KOPT-K1 (cell line): Measurements from ENCODE around the gene TLE5.
"Not testable (repeated sequence)": the region's sequence is repeated elsewhere in the genome, so short reads cannot be mapped to it uniquely, and the experiment has no call there.

Experiments
- H3K27ac ChIP-seq: fragments of 200-600 bp; sonication (generic); 2 replicates; pipeline ENCODE4 v1.5.1; 2016; ENCODE audit warnings: antibody characterized with exemption, mild to moderate bottlenecking, low read depth, low read length; ENCODE audit not compliant: poor library complexity, severe bottlenecking
- H3K36me3 ChIP-seq: fragments of 200-600 bp; sonication (generic); 2 replicates; pipeline ENCODE4 v1.5.1; 2017; ENCODE audit warnings: antibody characterized with exemption, mild to moderate bottlenecking, low read length, moderate library complexity; ENCODE audit not compliant: insufficient read depth
- H3K9me3 ChIP-seq: fragments of 200-600 bp; sonication (generic); 2 replicates; pipeline ENCODE4 v1.5.1; 2017; ENCODE audit warnings: antibody characterized with exemption, low read length, mild to moderate bottlenecking; ENCODE audit not compliant: insufficient read depth, poor library complexity, severe bottlenecking

The TLE5 gene

GRCh38 chr19:3099347-3100145 is 37.3 kb upstream of the TLE5 start:
- H3K27ac ChIP-seq, result no peak overlapping the region
- H3K9me3 ChIP-seq, result no peaks in the 10 kb centered on the region
- no peaks in the 10 kb centered on the region for H3K36me3 ChIP-seq

DNA sequence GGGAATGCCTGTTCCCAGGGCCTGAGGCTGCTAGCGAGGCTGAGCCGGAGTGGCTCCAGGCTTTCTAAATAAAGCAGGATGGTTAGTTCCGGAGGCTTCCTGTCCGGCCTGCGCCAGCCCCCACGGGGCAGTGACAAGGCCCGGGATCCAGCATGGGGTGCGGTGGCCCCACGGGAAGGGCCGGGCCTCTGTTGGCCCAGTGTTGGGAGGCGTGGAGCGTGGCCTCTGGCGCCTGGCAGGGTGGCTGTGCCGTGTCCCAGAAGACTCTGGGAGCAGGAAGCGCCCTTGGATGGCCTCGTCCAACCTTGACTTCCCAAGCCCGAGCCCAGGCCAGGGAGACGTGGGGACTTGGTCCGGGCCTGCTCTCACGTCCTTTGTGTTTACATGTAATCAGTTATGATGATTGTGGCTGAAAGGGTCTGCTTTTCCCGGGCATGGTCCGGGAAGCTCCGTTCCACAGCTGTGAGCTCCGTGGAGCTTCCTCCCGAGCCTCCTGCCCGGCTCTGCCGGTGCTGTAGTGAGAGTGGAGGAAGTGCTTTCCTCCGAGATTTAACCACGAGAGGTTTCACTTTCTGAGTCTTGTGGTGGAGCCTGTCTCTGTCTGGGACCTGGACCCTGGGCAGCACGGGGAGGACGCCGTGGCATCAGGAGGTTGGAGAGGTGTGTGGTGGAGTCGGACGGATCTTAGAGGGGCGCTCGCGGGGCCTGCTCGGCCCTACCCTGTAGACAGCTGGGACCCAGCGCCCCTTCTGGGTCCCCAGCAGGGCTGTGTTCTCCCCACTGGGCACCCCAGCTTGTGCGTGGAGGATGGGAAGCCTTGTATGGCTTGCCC is 36.4 kb upstream of the TLE5 start:
- Histone ChIP-seq H3K27ac (no peak overlapping the region), H3K36me3 (no peaks in the 10 kb centered on the region), H3K9me3 (no peaks in the 10 kb centered on the region)

DNA sequence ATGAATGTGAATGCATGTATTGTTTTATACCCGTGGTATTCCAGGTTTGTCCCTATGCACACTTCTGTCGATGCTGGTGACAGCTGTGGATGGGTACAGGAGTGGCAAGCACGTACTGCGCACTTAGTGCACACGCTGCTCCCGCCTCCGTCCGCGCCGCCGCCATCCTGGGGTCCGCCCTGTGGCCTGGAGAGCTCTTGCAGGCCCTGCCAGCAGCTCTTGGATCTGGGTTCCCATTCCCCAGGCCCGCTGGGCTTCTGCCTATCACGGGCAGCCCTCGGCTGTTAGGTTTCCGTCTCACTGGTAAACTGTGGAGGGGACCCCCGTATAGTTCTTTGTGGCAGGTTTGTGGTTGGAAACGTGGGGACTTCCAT is 35.8 kb upstream of the TLE5 start:
- Histone ChIP-seq H3K36me3 (no peaks in the 10 kb centered on the region), H3K9me3 (no peaks in the 10 kb centered on the region), H3K27ac (no peak overlapping the region)

GRCh38 chr19:3097442-3097871 is 35.2 kb upstream of the TLE5 start:
- Histone ChIP-seq H3K27ac (no peak overlapping the region), H3K9me3 (no peaks in the 10 kb centered on the region), H3K36me3 (no peaks in the 10 kb centered on the region)

GRCh38 chr19:3096902-3097326 is 34.6 kb upstream of the TLE5 start:
- Histone ChIP-seq H3K36me3 (no peaks in the 10 kb centered on the region), H3K27ac (no peak overlapping the region), H3K9me3 (no peaks in the 10 kb centered on the region)

DNA sequence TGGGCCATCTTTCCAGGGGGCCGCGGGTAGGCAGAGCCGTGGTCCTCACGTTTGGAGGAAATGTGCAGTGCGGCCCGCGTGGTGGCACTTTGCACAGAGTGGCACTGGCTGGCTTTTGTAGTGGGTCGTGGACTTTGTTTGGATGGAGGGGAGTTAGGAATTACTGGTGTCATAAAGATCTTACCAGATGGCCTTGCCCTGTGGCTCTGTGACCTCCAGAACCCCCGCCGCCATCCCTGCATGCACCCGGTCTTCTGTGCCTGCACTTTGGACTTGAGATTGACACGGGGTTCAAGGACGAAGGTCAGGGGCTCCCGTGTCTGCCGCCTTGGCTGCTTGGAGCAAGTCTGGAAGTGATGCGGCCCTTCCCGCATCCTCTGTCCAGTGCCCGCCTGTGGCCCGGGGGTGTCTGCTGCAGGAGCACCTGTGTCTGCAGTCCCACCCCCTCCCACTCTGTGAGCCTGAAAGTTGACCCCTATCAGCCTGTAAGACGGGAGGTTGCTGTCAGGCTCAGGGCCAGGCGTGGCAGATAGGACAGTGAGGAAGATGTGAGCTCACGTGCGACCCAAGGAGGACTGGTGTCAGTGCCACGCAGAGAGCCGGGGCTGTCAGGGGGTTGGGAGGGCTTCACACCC is 34.1 kb upstream of the TLE5 start:
- no peaks in the 10 kb centered on the region for H3K36me3 ChIP-seq
- H3K9me3 ChIP-seq, result no peaks in the 10 kb centered on the region
- no peak overlapping the region for H3K27ac ChIP-seq

DNA sequence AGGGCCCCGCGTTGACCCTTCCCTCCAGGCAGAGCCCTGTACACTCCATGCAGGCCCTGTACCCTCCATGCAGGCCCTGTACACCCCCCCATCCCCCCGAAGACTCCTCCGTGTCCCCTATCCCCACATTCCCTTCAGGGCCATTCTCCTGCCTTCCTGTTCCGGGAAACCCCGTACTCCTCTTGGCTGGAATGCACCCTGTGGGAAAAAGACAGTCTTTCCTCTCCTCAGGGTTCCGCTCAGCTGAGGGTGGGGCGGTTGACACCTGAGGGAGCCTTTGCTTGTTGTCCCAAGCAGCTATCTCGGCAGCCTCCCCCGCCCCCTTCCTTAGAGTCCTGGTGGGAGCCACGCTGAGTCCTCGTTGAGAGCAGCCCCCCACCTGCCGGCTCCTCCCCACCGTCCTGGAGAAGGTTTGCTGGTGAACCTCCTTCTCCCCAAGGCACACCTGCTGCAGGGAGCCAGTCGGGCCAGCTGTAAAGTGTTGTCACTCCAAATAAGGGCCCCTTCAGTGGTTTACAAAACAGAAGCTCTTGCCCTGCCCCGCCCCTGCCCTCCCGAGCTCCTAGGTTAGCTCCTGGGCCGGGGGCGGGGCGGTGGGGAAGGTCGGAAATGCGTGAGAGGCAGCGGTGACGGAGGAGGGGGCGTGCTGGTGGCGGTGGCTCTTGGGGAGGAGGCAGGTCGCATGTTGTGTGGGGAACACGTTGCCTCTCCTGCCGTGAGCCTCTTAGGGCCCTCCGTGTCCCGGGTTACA is 33.3 kb upstream of the TLE5 start:
- H3K36me3 ChIP-seq, result no peaks in the 10 kb centered on the region
- H3K9me3 ChIP-seq, result no peaks in the 10 kb centered on the region
- no peak overlapping the region for H3K27ac ChIP-seq

DNA sequence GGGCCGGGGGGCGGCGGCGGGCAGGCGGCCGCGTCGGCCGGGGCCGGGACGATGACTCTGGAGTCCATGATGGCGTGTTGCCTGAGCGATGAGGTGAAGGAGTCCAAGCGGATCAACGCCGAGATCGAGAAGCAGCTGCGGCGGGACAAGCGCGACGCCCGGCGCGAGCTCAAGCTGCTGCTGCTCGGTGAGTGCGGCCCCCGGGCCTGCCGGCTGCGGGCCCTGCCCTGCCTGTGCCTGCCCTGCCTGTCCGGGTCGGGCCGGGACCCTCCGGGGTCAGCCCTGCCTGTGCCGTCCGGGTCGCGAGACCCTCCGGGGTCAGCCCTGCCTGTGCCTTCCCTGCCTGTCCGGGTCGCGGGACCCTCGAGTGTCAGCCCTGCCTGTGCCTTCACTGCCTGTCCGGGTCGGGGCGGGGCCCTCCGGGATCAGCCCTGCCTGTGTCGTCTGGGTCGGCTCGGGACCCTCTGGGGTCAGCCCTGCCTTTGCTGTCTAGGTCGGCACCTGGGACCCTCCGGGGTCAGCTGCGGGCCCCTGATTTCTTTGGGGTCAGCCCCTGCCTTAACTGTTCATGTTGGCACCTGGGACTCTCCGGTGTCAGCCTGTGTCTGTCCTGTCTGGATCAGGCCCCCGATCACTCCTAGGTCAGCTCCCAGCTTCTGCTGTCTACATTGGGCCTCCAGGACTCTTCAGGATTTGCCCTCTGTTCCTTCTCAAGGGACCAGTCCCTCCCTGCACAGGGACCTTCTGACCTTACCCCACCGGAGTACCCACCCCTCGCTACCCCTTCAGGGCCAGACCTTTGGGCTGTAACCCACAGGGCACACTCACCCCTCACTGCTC is 32.5 kb upstream of the TLE5 start:
- no peaks in the 10 kb centered on the region for H3K9me3 ChIP-seq
- H3K27ac ChIP-seq, result no peak overlapping the region
- H3K36me3 ChIP-seq, result no peaks in the 10 kb centered on the region

DNA sequence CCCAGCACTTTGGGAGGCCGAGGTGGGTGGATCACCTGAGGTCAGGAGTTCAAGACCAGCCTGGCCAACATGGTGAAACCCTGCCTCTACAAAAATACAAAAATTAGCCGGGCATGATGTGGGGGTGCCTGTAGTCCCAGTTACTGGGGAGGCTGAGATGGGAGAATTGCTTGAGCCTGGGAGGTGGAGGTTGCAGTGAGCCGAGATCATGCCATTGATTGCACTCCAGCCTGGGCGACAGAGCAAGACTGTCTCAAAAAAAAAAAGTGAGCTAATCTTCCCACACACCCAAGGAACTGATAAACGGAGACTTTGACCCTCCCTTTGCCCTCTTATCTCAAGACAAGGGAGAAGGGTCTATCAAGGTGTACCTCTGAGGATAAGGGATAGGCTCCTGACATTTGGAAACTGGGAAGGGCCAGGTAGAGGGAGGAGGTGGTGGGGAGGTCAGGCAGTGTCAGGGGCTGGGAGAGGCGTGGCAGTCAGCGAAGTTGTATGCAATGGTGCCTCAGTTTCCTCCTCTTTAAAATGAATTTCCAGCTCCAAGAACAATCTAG is 27.1 kb upstream of the TLE5 start:
- not testable (repeated sequence) for H3K9me3 ChIP-seq, H3K36me3 ChIP-seq, H3K27ac ChIP-seq

- Histone ChIP-seq H3K9me3 (no peaks in the 10 kb centered on the region), H3K27ac (no peak overlapping the region), H3K36me3 (no peaks in the 10 kb centered on the region)
Measured at GRCh38 chr19:3087769-3088168, 25.5 kb upstream of the TLE5 start.

GRCh38 chr19:3084943-3085342 is 22.6 kb upstream of the TLE5 start:
- H3K9me3 ChIP-seq, result no peaks in the 10 kb centered on the region
- H3K27ac ChIP-seq, result no peak overlapping the region

DNA sequence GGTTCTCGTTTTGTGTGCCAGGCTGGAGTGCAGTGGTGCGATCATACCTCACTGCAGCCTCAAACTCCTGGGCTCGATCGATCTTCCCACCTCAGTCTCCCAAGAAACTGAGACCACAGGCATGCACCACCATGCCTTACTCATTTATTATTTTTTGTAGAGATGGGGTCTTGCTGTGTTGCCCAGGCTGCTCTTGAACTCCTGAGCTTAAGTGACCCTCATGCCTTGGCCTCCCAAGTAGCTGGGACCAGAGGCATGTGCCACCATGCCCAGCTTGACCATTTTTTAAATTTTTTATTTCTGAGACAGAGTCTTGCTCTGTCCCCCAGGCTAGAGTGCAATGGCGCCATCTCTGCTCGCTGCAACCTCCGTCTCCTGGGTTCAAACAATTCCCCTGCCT is 21.7 kb upstream of the TLE5 start:
- Histone ChIP-seq H3K9me3 (no peaks in the 10 kb centered on the region), H3K36me3 (no peaks in the 10 kb centered on the region), H3K27ac (no peak overlapping the region)

More at GRCh38 chr19:3084943-3085342, 22.6 kb upstream of the TLE5 start:
- no peaks in the 10 kb centered on the region for H3K36me3 ChIP-seq

GRCh38 chr19:3082331-3082730 is 20.0 kb upstream of the TLE5 start:
- Histone ChIP-seq H3K27ac (no peak overlapping the region), H3K36me3 (no peaks in the 10 kb centered on the region), H3K9me3 (no peaks in the 10 kb centered on the region)

DNA sequence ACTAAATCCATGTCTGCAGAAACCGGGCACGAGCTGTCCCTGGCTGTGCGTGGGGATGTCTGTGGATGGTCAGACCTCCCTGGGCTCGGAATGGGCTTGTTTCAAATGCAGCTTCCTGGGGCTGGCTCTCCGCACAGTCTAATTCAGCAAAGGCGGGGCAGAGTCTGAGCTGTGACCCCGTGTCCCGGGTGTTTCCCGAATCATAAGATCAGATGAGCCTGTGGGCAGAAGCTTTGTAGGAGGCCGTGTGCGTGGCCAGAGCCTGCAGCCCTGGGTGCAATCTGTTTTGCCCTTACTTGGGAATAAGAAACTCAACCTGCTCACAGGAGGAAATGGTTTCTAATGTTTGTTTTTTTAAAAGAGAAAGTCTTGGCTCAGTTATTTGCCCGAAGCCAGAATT is 18.0 kb upstream of the TLE5 start:
- no peaks in the 10 kb centered on the region for H3K9me3 ChIP-seq
- H3K27ac ChIP-seq, result no peak overlapping the region
- H3K36me3 ChIP-seq, result no peaks in the 10 kb centered on the region
